HCT116 (cell line): ENCODE measurements around the gene CRYBB1. TPM values are rescaled to one million over a fixed set of nuclear protein-coding genes. Genes with fewer than 3 reads are reported as not detected.

Experiments
- ATAC-seq: fragments of 200-7000 bp; cut with Tn5 transposase; 2 replicates; pipeline ENCODE4 v1.9.1; 2020; ENCODE audit warnings: mild to moderate bottlenecking, moderate library complexity
- BruUV-seq: library from RNA; stranded (reverse); fragments of 400-500 nt; replicated peaks from 2 replicates; lab custom pipeline; 2021; lab: Mats Ljungman, UMichigan
- CTCF ChIA-PET: fragments of 300-600 bp; sonication (Branson Sonifier 250); formaldehyde crosslinking; loops from one replicate; lab custom pipeline; 2021; ENCODE audit warnings: antibody characterized with exemption; lab: Charles Lee
- POLR2A ChIA-PET: fragments of 300-600, 350-600 bp; sonication (Branson Sonifier 250); formaldehyde crosslinking; loops from one replicate; lab custom pipeline; 2021; ENCODE audit warnings: antibody characterized with exemption; lab: Charles Lee
- RAD21 ChIA-PET, 2 experiments: fragments of 300-600 bp; sonication (Branson Sonifier 250); formaldehyde crosslinking; loops; one replicate each; lab custom pipeline; 2023; ENCODE audit warnings: low total read pairs in 2 of 2; ENCODE audit not compliant: uncharacterized antibody in 2 of 2, unreplicated experiment in 2 of 2, low non-redundant PET in 1 of 2; lab: Charles Lee
- DNase-seq: peaks from one replicate; pipeline ENCODE4 v3.0.0-alpha.2; 2010; ENCODE audit warnings: low read depth, low spot score
- H2AFZ ChIP-seq: fragments of 200-600 bp; shearing (Covaris generic), sonication (generic); 2 replicates; pipeline ENCODE4 v1.6.1; 2017; ENCODE audit warnings: low read depth, mixed run types, mixed read lengths, antibody characterized with exemption, low read length; ENCODE audit not compliant: poor library complexity, severe bottlenecking
- H3K27ac ChIP-seq: 2 replicates; pipeline ENCODE4 v1.5.1; 2012; ENCODE audit warnings: low read depth, low read length
- H3K27me3 ChIP-seq: fragments of 200-600 bp; sonication (generic); 2 replicates; pipeline ENCODE4 v1.6.1; 2016; ENCODE audit warnings: mixed run types, low read length, mixed read lengths; ENCODE audit not compliant: insufficient read depth
- H3K36me3 ChIP-seq, 2 experiments: fragments of 200-500 bp in 1 of 2; fragments of 200-600 bp in 1 of 2; sonication (Bioruptor generic) in 1 of 2; sonication (generic) in 1 of 2; 2 replicates each; pipeline versions ENCODE4 v1.5.1 to v1.6.1; 2014 to 2016; ENCODE audit warnings: low read length in 2 of 2, inconsistent platforms in 1 of 2, mixed read lengths in 1 of 2, mixed run types in 1 of 2; ENCODE audit not compliant: insufficient read depth in 2 of 2, control insufficient read depth in 1 of 2
- H3K4me1 ChIP-seq, 2 experiments: fragments of 200-600 bp in 1 of 2; sonication (generic) in 1 of 2; 2 replicates each; pipeline versions ENCODE4 v1.5.1 to v1.6.1; 2012 to 2017; ENCODE audit warnings: low read length in 2 of 2, inconsistent platforms in 1 of 2, mild to moderate bottlenecking in 1 of 2, mixed read lengths in 1 of 2, mixed run types in 1 of 2, moderate library complexity in 1 of 2; ENCODE audit not compliant: insufficient read depth in 2 of 2, control insufficient read depth in 1 of 2
- H3K4me2 ChIP-seq: fragments of 200-600 bp; sonication (generic); 2 replicates; pipeline ENCODE4 v1.6.1; 2017; ENCODE audit warnings: mixed run types, low read length, mixed read lengths
- H3K4me3 ChIP-seq, 2 experiments: fragments of 200-600 bp in 1 of 2; sonication (generic) in 1 of 2; replicated peaks in 1 of 2; 2 replicates each; pipeline ENCODE4 v1.5.1; 2011 to 2016; ENCODE audit warnings: low read length in 2 of 2, control low read depth in 1 of 2, low read depth in 1 of 2, mild to moderate bottlenecking in 1 of 2, mixed read lengths in 1 of 2, mixed run types in 1 of 2
- H3K79me2 ChIP-seq: fragments of 200-600 bp; sonication (generic); 2 replicates; pipeline ENCODE4 v1.6.1; 2017; ENCODE audit warnings: mild to moderate bottlenecking, mixed run types, low read length, moderate library complexity, mixed read lengths; ENCODE audit not compliant: insufficient read depth
- H3K9ac ChIP-seq: fragments of 200-600 bp; sonication (generic); 2 replicates; pipeline ENCODE4 v1.6.1; 2016; ENCODE audit warnings: low read length, mixed read lengths
- H3K9me2 ChIP-seq: fragments of 200-600 bp; sonication (generic), shearing (Covaris generic); 2 replicates; pipeline ENCODE4 v1.6.1; 2017; ENCODE audit warnings: mixed run types, mild to moderate bottlenecking, moderate library complexity; ENCODE audit not compliant: insufficient read depth
- H3K9me3 ChIP-seq, 2 experiments: fragments of 200-500 bp in 1 of 2; fragments of 200-600 bp in 1 of 2; sonication (Bioruptor generic) in 1 of 2; sonication (generic) in 1 of 2; 2 replicates each; pipeline ENCODE4 v1.6.1; 2014 to 2017; ENCODE audit warnings: low read length in 2 of 2, mixed read lengths in 2 of 2, inconsistent platforms in 1 of 2, low read depth in 1 of 2, mild to moderate bottlenecking in 1 of 2, mixed run types in 1 of 2, moderate library complexity in 1 of 2; ENCODE audit not compliant: control insufficient read depth in 1 of 2, insufficient read depth in 1 of 2
- H4K20me1 ChIP-seq: fragments of 200-600 bp; sonication (generic), shearing (Covaris generic); 2 replicates; pipeline ENCODE4 v1.6.1; 2017; ENCODE audit warnings: mixed run types, mild to moderate bottlenecking, moderate library complexity; ENCODE audit not compliant: insufficient read depth
- ATF3 ChIP-seq: IDR thresholded peaks from 2 replicates; pipeline ENCODE4 v1.6.1; 2012
- CEBPB ChIP-seq: IDR thresholded peaks from 2 replicates; pipeline ENCODE4 v1.6.1; 2012; ENCODE audit warnings: low read depth
- CTCF ChIP-seq, 3 experiments: fragments of 200-600 bp in 1 of 3; sonication (generic) in 1 of 3; IDR thresholded peaks in 2 of 3; conservative IDR thresholded peaks in 1 of 3; 2 replicates each; pipeline ENCODE4 v1.5.1; 2012 to 2017; ENCODE audit warnings: low read depth in 2 of 3, low read length in 2 of 3, antibody characterized with exemption in 1 of 3, borderline replicate concordance in 1 of 3, control low read depth in 1 of 3, mild to moderate bottlenecking in 1 of 3, mixed read lengths in 1 of 3, mixed run types in 1 of 3, moderate library complexity in 1 of 3; ENCODE audit not compliant: insufficient read depth in 1 of 3
- ELF1 ChIP-seq: IDR thresholded peaks from 2 replicates; pipeline ENCODE4 v1.6.1; 2012; ENCODE audit warnings: low read depth, borderline replicate concordance
- EZH2phosphoT487 ChIP-seq: fragments of 200-600 bp; IDR thresholded peaks from 2 replicates; pipeline ENCODE4 v1.6.1; 2018; ENCODE audit warnings: antibody characterized with exemption, borderline replicate concordance
- REST ChIP-seq: IDR thresholded peaks from 2 replicates; pipeline ENCODE4 v1.6.1; 2012; ENCODE audit warnings: low read depth
- intact Hi-C: fragments of 100-400 bp; cut with micrococcal nuclease; formaldehyde crosslinking; loops from 2 replicates; pipeline ENCODE4 v1.10.0; 2022
- total RNA-seq: library from RNA; stranded (reverse); gene quantifications from one replicate; pipeline ENCODE4 v1.2.1, GENCODE V29; 2021; ENCODE audit not compliant: unreplicated experiment

CRYBB1 gene
- total RNA-seq, 1 experiment from 2014 or later: not detected

GRCh38 chr22:26610996-26611395, 6.8 kb downstream of the CRYBB1 start:
- DNase-seq (no peak), ATAC-seq (no peak)
- no peak overlapping the region for H2AFZ ChIP-seq
- H3K4me3 ChIP-seq: no peak overlapping the region
- no peaks in the 10 kb centered on the region for H3K79me2 ChIP-seq
- intact Hi-C loops: no loop called here
- POLR2A ChIA-PET: no interaction called here
- RAD21 ChIA-PET: no interaction called here
- peaks cover 15% of the 10 kb centered on the region; the same call in 1 of the 2 replicates for H3K27me3 ChIP-seq
- TF ChIP-seq ELF1 (no peak), ATF3 (no peak), CEBPB (no peak), EZH2phosphoT487 (no peak), CTCF (IDR thresholded peaks at IDR 0.05 in 2 of 3, conservative IDR thresholded peaks at IDR 0.05 in 1 of 3; ENCODE audit: borderline replicate concordance in 1 of 3, insufficient read depth in 1 of 3, low read depth in 2 of 3, low read length in 2 of 3) (no peak), REST (no peak)
- H3K4me2 ChIP-seq: no peak overlapping the region
- no peaks in the 10 kb centered on the region for H3K4me1 ChIP-seq
- no peaks in the 10 kb centered on the region for H3K36me3 ChIP-seq
- H4K20me1 ChIP-seq: no peaks in the 10 kb centered on the region
- no peaks in the 10 kb centered on the region for H3K9me2 ChIP-seq
- CTCF ChIA-PET: no interaction called here
- BruUV-seq: no TSS peak
- H3K27ac ChIP-seq: no peak overlapping the region
- H3K9me3 ChIP-seq: no peaks in the 10 kb centered on the region
- no peak overlapping the region for H3K9ac ChIP-seq
